ENCODE results near the gene NEDD8. TPM values are rescaled to one million over a fixed set of nuclear protein-coding genes. Genes with fewer than 3 reads are reported as not detected.

The NEDD8 gene
- total and polyA plus RNA-seq, 4 donors: 32.3 to 136 (median 78.1) TPM

DNA sequence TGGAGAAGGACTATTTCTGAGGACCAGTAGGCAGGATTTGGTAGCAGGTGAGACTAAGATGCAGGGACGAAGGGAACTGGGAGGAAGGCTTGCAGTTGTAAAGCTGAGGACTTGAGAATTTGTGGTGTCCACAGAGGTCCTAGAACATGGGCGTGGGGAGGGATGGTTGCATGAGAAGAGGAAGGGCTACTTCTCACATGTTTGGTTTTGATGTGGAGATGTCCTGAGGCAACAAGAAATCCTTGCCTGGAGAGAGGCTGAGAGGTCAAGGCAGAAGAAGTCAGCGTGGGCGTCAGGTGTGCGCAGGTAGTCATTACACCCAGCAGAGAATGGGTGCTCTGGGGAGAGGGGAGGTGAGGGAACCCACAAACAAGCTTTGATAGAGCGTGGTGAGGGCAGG is 44.9 kb upstream of the NEDD8 start:
- peak overlapping the region in 1 of 2 donors; percentile 19 for H3K27ac ChIP-seq (ENCODE audit: low read depth in 1 of 2, low read length in 2 of 2)
- H3K36me3 ChIP-seq (ENCODE audit: control insufficient read depth in 4 of 4, insufficient read depth in 3 of 4, low read depth in 1 of 4, low read length in 3 of 4): no peaks in the 10 kb centered on the region
- H3K9me3 ChIP-seq (ENCODE audit: control insufficient read depth in 4 of 4, low read length in 3 of 4): no peaks in the 10 kb centered on the region
- TF ChIP-seq JUND (IDR thresholded peaks at IDR 0.05) (no peak), NR2F2 (IDR thresholded peaks at IDR 0.05) (no peak), EGR1 (IDR thresholded peaks at IDR 0.05; ENCODE audit: low read depth in 2 of 2) (no peak), RAD21 (IDR thresholded peaks at IDR 0.05) (no peak), GABPA (IDR thresholded peaks at IDR 0.05 in 1 of 2, conservative IDR thresholded peaks at IDR 0.05 in 1 of 2) (no peak), FOXA1 (IDR thresholded peaks at IDR 0.05) (no peak)
- no peak overlapping the region for H3K9ac ChIP-seq (ENCODE audit: low read depth in 1 of 2, low read length in 2 of 2)
- H3K4me1 ChIP-seq (ENCODE audit: control insufficient read depth in 4 of 4, insufficient read depth in 4 of 4, low read length in 3 of 4): peaks cover 0 to 19% (median 8%) of the 10 kb centered on the region in 4 donors
- no peak overlapping the region for H3K4me3 ChIP-seq (ENCODE audit: low read depth in 1 of 3, low read length in 3 of 3)
- no peaks in the 10 kb centered on the region for H3K27me3 ChIP-seq (ENCODE audit: control insufficient read depth in 4 of 4, insufficient read depth in 4 of 4, low read length in 3 of 4)
- 94% methylated on average over 6 of the region's 6 CpGs for WGBS
- no peak for DNase-seq (ENCODE audit: low spot score)

DNA sequence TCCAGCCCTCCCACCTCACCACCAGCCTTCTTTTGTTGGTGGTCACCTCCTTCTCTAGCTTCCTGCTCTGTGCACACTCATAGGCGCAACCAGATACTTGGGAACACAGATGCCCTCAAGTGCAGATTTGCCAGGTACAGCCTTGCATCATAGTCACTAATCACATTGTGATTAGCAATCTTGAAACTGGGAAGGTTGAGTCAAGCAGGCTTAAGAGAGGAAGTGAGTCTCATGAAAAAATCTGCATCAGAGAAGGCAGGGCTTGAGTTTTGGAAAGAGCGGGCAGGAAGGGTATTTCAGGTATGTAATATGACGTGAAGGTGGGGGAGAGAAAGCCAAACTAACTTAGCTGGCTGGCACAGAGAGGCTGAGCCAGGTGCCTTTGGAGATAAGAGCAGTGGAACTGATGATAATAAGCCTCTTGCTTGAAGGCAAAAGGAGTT is 42.0 kb upstream of the NEDD8 start:
- Histone ChIP-seq H3K27ac (ENCODE audit: low read depth in 1 of 2, low read length in 2 of 2) (no peak overlapping the region), H3K9ac (ENCODE audit: low read depth in 1 of 2, low read length in 2 of 2) (no peak overlapping the region), H3K27me3 (ENCODE audit: control insufficient read depth in 4 of 4, insufficient read depth in 4 of 4, low read length in 3 of 4) (no peaks in the 10 kb centered on the region), H3K9me3 (ENCODE audit: control insufficient read depth in 4 of 4, low read length in 3 of 4) (no peaks in the 10 kb centered on the region), H3K4me3 (ENCODE audit: low read depth in 1 of 3, low read length in 3 of 3) (no peak overlapping the region), H3K4me1 (ENCODE audit: control insufficient read depth in 4 of 4, insufficient read depth in 4 of 4, low read length in 3 of 4) (peaks cover 1 to 19% (median 7%) of the 10 kb centered on the region in 4 donors), H3K36me3 (ENCODE audit: control insufficient read depth in 4 of 4, insufficient read depth in 3 of 4, low read depth in 1 of 4, low read length in 3 of 4) (peaks cover 0 to 2% (median under 1%) of the 10 kb centered on the region in 4 donors)
- DNase-seq (ENCODE audit: low spot score): no peak
- TF ChIP-seq, protein P1, sequence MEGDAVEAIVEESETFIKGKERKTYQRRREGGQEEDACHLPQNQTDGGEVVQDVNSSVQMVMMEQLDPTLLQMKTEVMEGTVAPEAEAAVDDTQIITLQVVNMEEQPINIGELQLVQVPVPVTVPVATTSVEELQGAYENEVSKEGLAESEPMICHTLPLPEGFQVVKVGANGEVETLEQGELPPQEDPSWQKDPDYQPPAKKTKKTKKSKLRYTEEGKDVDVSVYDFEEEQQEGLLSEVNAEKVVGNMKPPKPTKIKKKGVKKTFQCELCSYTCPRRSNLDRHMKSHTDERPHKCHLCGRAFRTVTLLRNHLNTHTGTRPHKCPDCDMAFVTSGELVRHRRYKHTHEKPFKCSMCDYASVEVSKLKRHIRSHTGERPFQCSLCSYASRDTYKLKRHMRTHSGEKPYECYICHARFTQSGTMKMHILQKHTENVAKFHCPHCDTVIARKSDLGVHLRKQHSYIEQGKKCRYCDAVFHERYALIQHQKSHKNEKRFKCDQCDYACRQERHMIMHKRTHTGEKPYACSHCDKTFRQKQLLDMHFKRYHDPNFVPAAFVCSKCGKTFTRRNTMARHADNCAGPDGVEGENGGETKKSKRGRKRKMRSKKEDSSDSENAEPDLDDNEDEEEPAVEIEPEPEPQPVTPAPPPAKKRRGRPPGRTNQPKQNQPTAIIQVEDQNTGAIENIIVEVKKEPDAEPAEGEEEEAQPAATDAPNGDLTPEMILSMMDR (IDR thresholded peaks at IDR 0.05; ENCODE audit: low read depth, low read length, missing input control): no peak
- TF ChIP-seq HNF4A (conservative IDR thresholded peaks at IDR 0.05) (no peak), EGR1 (IDR thresholded peaks at IDR 0.05; ENCODE audit: low read depth in 2 of 2) (no peak), JUND (IDR thresholded peaks at IDR 0.05) (no peak), YY1 (IDR thresholded peaks at IDR 0.05) (no peak), HNF4G (IDR thresholded peaks at IDR 0.05) (no peak), FOXA2 (IDR thresholded peaks at IDR 0.05) (no peak), RXRA (IDR thresholded peaks at IDR 0.05) (no peak), RAD21 (IDR thresholded peaks at IDR 0.05) (no peak), NR2F2 (IDR thresholded peaks at IDR 0.05) (no peak), FOXA1 (IDR thresholded peaks at IDR 0.05) (no peak), SP1 (IDR thresholded peaks at IDR 0.05) (no peak), TAF1 (conservative IDR thresholded peaks at IDR 0.05) (no peak), GABPA (IDR thresholded peaks at IDR 0.05 in 1 of 2, conservative IDR thresholded peaks at IDR 0.05 in 1 of 2) (no peak)
- TF ChIP-seq, protein P2, sequence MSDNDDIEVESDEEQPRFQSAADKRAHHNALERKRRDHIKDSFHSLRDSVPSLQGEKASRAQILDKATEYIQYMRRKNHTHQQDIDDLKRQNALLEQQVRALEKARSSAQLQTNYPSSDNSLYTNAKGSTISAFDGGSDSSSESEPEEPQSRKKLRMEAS (IDR thresholded peaks at IDR 0.05): no peak
- TF ChIP-seq, protein P3, sequence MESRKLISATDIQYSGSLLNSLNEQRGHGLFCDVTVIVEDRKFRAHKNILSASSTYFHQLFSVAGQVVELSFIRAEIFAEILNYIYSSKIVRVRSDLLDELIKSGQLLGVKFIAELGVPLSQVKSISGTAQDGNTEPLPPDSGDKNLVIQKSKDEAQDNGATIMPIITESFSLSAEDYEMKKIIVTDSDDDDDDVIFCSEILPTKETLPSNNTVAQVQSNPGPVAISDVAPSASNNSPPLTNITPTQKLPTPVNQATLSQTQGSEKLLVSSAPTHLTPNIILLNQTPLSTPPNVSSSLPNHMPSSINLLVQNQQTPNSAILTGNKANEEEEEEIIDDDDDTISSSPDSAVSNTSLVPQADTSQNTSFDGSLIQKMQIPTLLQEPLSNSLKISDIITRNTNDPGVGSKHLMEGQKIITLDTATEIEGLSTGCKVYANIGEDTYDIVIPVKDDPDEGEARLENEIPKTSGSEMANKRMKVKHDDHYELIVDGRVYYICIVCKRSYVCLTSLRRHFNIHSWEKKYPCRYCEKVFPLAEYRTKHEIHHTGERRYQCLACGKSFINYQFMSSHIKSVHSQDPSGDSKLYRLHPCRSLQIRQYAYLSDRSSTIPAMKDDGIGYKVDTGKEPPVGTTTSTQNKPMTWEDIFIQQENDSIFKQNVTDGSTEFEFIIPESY (IDR thresholded peaks at IDR 0.05): no peak
- TF ChIP-seq, protein P4, sequence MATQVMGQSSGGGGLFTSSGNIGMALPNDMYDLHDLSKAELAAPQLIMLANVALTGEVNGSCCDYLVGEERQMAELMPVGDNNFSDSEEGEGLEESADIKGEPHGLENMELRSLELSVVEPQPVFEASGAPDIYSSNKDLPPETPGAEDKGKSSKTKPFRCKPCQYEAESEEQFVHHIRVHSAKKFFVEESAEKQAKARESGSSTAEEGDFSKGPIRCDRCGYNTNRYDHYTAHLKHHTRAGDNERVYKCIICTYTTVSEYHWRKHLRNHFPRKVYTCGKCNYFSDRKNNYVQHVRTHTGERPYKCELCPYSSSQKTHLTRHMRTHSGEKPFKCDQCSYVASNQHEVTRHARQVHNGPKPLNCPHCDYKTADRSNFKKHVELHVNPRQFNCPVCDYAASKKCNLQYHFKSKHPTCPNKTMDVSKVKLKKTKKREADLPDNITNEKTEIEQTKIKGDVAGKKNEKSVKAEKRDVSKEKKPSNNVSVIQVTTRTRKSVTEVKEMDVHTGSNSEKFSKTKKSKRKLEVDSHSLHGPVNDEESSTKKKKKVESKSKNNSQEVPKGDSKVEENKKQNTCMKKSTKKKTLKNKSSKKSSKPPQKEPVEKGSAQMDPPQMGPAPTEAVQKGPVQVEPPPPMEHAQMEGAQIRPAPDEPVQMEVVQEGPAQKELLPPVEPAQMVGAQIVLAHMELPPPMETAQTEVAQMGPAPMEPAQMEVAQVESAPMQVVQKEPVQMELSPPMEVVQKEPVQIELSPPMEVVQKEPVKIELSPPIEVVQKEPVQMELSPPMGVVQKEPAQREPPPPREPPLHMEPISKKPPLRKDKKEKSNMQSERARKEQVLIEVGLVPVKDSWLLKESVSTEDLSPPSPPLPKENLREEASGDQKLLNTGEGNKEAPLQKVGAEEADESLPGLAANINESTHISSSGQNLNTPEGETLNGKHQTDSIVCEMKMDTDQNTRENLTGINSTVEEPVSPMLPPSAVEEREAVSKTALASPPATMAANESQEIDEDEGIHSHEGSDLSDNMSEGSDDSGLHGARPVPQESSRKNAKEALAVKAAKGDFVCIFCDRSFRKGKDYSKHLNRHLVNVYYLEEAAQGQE (IDR thresholded peaks at IDR 0.05): no peak
- TF ChIP-seq, protein P5, sequence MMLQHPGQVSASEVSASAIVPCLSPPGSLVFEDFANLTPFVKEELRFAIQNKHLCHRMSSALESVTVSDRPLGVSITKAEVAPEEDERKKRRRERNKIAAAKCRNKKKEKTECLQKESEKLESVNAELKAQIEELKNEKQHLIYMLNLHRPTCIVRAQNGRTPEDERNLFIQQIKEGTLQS (IDR thresholded peaks at IDR 0.05): no peak
- 85% methylated on average over 3 of the region's 3 CpGs for WGBS
